ENCODE data around the gene MLF2.
"Not testable (repeated sequence)": the region's sequence is repeated elsewhere in the genome, so short reads cannot be mapped to it uniquely, and the experiment has no call there.

DNA sequence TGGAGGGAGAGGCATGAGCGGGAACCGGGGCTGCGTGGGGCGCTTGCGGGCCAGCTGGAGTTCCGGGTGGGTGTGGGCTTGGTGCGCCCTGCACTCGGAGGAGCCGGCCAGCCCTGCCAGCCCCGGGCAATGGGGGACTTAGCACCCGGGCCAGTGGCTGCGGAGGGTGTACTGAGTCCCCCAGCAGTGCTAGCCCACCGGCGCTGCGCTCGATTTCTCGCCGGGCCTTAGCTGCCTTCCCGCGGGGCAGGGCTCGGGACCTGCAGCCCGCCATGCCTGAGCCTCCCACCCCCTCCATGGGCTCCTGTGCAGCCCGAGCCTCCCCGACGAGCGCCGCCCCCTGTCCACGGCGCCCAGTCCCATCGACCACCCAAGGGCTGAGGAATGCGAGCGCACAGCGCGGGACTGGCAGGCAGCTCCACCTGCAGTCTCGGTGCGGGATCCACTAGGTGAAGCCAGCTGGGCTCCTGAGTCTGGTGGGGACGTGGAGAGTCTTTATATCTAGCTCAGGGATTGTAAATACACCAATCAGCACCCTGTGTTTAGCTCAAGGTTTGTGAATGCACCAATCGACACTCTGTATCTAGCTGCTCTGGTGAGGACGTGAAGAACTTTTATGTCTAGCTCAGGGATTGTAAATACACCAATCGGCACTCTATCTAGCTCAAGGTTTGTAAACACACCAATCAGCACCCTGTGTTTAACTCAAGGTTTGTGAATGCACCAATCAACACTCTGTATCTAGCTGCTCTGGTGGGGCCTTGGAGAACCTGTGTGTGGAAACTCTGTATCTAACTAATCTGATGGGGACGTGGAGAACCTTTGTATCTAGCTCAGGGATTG is 36.7 kb downstream of the MLF2 start:
- TF ChIP-seq, protein P1, sequence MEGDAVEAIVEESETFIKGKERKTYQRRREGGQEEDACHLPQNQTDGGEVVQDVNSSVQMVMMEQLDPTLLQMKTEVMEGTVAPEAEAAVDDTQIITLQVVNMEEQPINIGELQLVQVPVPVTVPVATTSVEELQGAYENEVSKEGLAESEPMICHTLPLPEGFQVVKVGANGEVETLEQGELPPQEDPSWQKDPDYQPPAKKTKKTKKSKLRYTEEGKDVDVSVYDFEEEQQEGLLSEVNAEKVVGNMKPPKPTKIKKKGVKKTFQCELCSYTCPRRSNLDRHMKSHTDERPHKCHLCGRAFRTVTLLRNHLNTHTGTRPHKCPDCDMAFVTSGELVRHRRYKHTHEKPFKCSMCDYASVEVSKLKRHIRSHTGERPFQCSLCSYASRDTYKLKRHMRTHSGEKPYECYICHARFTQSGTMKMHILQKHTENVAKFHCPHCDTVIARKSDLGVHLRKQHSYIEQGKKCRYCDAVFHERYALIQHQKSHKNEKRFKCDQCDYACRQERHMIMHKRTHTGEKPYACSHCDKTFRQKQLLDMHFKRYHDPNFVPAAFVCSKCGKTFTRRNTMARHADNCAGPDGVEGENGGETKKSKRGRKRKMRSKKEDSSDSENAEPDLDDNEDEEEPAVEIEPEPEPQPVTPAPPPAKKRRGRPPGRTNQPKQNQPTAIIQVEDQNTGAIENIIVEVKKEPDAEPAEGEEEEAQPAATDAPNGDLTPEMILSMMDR (IDR thresholded peaks at IDR 0.05): not testable (repeated sequence)
- TF ChIP-seq POLR2A (IDR thresholded peaks at IDR 0.05): not testable (repeated sequence)

Data from tibial nerve (tissue), 3 donors.